Measurements from ENCODE around the gene ICA1L. TPM values are rescaled to one million over a fixed set of nuclear protein-coding genes. Genes with fewer than 3 reads are reported as not detected.

The ICA1L gene
- total and polyA plus RNA-seq, 2 experiments from 2014 or later: 8.3 to 17.3 TPM

- DNase-seq (ENCODE audit: low read depth in 1 of 2, low spot score in 1 of 2): peak in 1 of 2 donors; percentile 29
- Histone ChIP-seq H3K27me3 (no peaks in the 10 kb centered on the region), H3K36me3 (no peaks in the 10 kb centered on the region), H3K4me1 (ENCODE audit: low read depth) (no peaks in the 10 kb centered on the region), H3K9me3 (ENCODE audit: low read depth) (no peaks in the 10 kb centered on the region), H3K27ac (no peak overlapping the region), H3K4me3 (no peak overlapping the region)
- TF ChIP-seq CTCF (IDR thresholded peaks at IDR 0.05; ENCODE audit: low read depth, low read length): no peak
These were observed 30.3 kb downstream of the ICA1L start for GRCh38 chr2:202841090-202841867.

- peak; percentile 81 for TF ChIP-seq CTCF (IDR thresholded peaks at IDR 0.05; ENCODE audit: low read depth, low read length)
- Histone ChIP-seq H3K4me3 (no peak overlapping the region), H3K9me3 (ENCODE audit: low read depth) (no peaks in the 10 kb centered on the region), H3K27ac (no peak overlapping the region), H3K27me3 (no peaks in the 10 kb centered on the region), H3K4me1 (ENCODE audit: low read depth) (no peaks in the 10 kb centered on the region), H3K36me3 (no peaks in the 10 kb centered on the region)
- peak; percentile 15 to 79 for DNase-seq (ENCODE audit: low read depth in 1 of 2, low spot score in 1 of 2)
These were observed 40.0 kb downstream of the ICA1L start for GRCh38 chr2:202831242-202832220.

GRCh38 chr2:202824901-202825300 is 46.7 kb downstream of the ICA1L start:
- no peaks in the 10 kb centered on the region for H3K9me3 ChIP-seq (ENCODE audit: low read depth)
- no peak for TF ChIP-seq CTCF (IDR thresholded peaks at IDR 0.05; ENCODE audit: low read depth, low read length)
- H3K4me3 ChIP-seq: no peak overlapping the region
- no peaks in the 10 kb centered on the region for H3K36me3 ChIP-seq
- DNase-seq (ENCODE audit: low read depth in 1 of 2, low spot score in 1 of 2): no peak
- no peak overlapping the region for H3K27ac ChIP-seq
- H3K4me1 ChIP-seq (ENCODE audit: low read depth): no peaks in the 10 kb centered on the region
- no peaks in the 10 kb centered on the region for H3K27me3 ChIP-seq

- H3K4me1 ChIP-seq (ENCODE audit: low read depth): no peaks in the 10 kb centered on the region
- no peaks in the 10 kb centered on the region for H3K36me3 ChIP-seq
- TF ChIP-seq CTCF (IDR thresholded peaks at IDR 0.05; ENCODE audit: low read depth, low read length): no peak
- no peaks in the 10 kb centered on the region for H3K27me3 ChIP-seq
- no peak for DNase-seq (ENCODE audit: low read depth in 1 of 2, low spot score in 1 of 2)
- no peaks in the 10 kb centered on the region for H3K9me3 ChIP-seq (ENCODE audit: low read depth)
- no peak overlapping the region for H3K4me3 ChIP-seq
- no peak overlapping the region for H3K27ac ChIP-seq
These were observed 49.2 kb downstream of the ICA1L start for GRCh38 chr2:202822411-202822810.

GRCh38 chr2:202821206-202822160 is 50.1 kb downstream of the ICA1L start:
- no peaks in the 10 kb centered on the region for H3K27me3 ChIP-seq
- H3K9me3 ChIP-seq (ENCODE audit: low read depth): no peaks in the 10 kb centered on the region
- DNase-seq (ENCODE audit: low read depth in 1 of 2, low spot score in 1 of 2): no peak
- no peak overlapping the region for H3K4me3 ChIP-seq
- H3K4me1 ChIP-seq (ENCODE audit: low read depth): no peaks in the 10 kb centered on the region
- no peak overlapping the region for H3K27ac ChIP-seq
- TF ChIP-seq CTCF (IDR thresholded peaks at IDR 0.05; ENCODE audit: low read depth, low read length): no peak
- H3K36me3 ChIP-seq: no peaks in the 10 kb centered on the region

All from cardiac muscle cell (in vitro differentiated cells and primary cell).